Progenitor cell of endocrine pancreas (in vitro differentiated cells): ENCODE measurements around the gene PRMT7. TPM values are rescaled to one million over a fixed set of nuclear protein-coding genes. Genes with fewer than 3 reads are reported as not detected.
A peak's percentile ranks its signal among the peaks of the same experiment; 100 is the strongest.

Source experiments
- DNase-seq: peaks from one replicate; pipeline ENCODE4 v3.0.0; 2021; ENCODE audit warnings: low spot score; ENCODE audit not compliant: unreplicated experiment
- H3K27ac Mint-ChIP-seq: 2 replicates; pipeline ENCODE4 v1.8.0; 2021; ENCODE audit warnings: mild to moderate bottlenecking, moderate library complexity, mixed read lengths
- H3K27me3 Mint-ChIP-seq: 2 replicates; pipeline ENCODE4 v1.8.0; 2021; ENCODE audit warnings: mixed read lengths
- H3K36me3 Mint-ChIP-seq: 2 replicates; pipeline ENCODE4 v1.8.0; 2022; ENCODE audit warnings: mixed read lengths; ENCODE audit not compliant: insufficient read depth
- H3K4me1 Mint-ChIP-seq: 2 replicates; pipeline ENCODE4 v1.8.0; 2021; ENCODE audit warnings: low read depth, mixed read lengths
- H3K4me3 Mint-ChIP-seq: 2 replicates; pipeline ENCODE4 v1.8.0; 2021; ENCODE audit warnings: low read depth, mild to moderate bottlenecking, moderate library complexity, mixed read lengths
- H3K9me3 Mint-ChIP-seq: 2 replicates; pipeline ENCODE4 v1.8.0; 2021; ENCODE audit warnings: low read depth, mixed read lengths
- long read RNA-seq: library from polyadenylated mRNA; unstranded; transcript quantifications from one replicate; pipeline ENCODE4 v2.0.0, GENCODE V29; 2020
- total RNA-seq: library from RNA; stranded (reverse); gene quantifications from 2 replicates; pipeline ENCODE4 v1.2.1, GENCODE V29; 2021
- TF ChIP-seq, protein P1 (sequence below): fragments of 200-600 bp; sonication (generic); IDR thresholded peaks from one replicate; pipeline ENCODE4 v1.5.0; 2021; ENCODE audit warnings: antibody characterized with exemption, mild to moderate bottlenecking; ENCODE audit not compliant: unreplicated experiment

PRMT7 gene, protein sequence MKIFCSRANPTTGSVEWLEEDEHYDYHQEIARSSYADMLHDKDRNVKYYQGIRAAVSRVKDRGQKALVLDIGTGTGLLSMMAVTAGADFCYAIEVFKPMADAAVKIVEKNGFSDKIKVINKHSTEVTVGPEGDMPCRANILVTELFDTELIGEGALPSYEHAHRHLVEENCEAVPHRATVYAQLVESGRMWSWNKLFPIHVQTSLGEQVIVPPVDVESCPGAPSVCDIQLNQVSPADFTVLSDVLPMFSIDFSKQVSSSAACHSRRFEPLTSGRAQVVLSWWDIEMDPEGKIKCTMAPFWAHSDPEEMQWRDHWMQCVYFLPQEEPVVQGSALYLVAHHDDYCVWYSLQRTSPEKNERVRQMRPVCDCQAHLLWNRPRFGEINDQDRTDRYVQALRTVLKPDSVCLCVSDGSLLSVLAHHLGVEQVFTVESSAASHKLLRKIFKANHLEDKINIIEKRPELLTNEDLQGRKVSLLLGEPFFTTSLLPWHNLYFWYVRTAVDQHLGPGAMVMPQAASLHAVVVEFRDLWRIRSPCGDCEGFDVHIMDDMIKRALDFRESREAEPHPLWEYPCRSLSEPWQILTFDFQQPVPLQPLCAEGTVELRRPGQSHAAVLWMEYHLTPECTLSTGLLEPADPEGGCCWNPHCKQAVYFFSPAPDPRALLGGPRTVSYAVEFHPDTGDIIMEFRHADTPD
- total RNA-seq, result 60.0 and 70.5 TPM in 2 replicates
- long read RNA-seq, partial matches to known transcripts, result 22 of 155 reads
- long read RNA-seq, other reads (novel, unspliced or antisense), result 127 of 155 reads

DNA sequence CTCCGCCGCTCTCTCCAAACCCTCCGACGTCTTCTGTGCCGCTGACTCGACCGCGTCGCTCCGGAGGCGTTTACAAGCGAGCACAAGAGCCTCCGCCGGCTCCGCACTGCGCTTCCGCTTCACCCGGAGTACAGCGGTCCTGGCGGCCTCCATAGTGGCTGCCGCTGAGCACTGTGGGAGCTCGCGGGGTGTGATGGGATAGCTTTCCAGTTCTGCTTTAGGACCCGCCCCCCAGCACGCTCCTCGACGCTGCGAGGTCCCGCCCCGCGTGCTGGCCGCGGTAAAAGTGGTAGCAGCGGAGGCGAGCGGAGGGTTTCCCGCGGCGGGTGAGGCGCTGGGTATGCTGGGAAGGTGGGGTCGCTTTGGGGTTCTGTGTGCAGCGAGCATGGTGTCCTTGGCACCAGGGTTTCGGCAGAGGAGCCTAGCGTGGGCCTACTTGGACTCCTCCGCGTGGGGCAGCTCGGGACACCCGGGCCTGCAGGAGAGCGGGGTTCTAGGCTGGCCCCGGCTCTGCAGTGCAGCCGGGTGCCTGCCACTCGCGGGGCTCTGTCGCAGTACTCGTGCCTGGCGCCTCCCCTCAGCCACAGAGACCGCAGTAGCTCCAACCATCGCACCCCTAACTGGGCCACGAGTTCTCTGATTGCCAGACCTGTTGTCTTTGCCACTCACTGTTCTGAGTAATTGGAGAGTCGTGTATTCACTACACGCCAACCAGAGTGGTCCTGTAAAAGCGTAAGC is at the start of gene PRMT7, which contains the start of gene SLC7A6OS:
TSS of gene PRMT7 (plus strand) at position 246 of the 738 bp plus-strand sequence. CDS start 4,961 bp downstream, outside the sequence.
TSS of gene SLC7A6OS (minus strand) at position 173 of the 738 bp plus-strand sequence. CDS start at position 153, 20 bp downstream.
- no peaks in the 10 kb centered on the region for H3K9me3 Mint-ChIP-seq
- DNase-seq, result peak; percentile 78
- peak within 1 kb of the TSS; percentile 98 for H3K4me3 Mint-ChIP-seq
- peak within 1 kb of the TSS; percentile 98 for H3K27ac Mint-ChIP-seq
- peaks cover 12% of the 10 kb centered on the region for H3K36me3 Mint-ChIP-seq
- H3K27me3 Mint-ChIP-seq, result no peaks in the 10 kb centered on the region
- TF ChIP-seq, protein P1, sequence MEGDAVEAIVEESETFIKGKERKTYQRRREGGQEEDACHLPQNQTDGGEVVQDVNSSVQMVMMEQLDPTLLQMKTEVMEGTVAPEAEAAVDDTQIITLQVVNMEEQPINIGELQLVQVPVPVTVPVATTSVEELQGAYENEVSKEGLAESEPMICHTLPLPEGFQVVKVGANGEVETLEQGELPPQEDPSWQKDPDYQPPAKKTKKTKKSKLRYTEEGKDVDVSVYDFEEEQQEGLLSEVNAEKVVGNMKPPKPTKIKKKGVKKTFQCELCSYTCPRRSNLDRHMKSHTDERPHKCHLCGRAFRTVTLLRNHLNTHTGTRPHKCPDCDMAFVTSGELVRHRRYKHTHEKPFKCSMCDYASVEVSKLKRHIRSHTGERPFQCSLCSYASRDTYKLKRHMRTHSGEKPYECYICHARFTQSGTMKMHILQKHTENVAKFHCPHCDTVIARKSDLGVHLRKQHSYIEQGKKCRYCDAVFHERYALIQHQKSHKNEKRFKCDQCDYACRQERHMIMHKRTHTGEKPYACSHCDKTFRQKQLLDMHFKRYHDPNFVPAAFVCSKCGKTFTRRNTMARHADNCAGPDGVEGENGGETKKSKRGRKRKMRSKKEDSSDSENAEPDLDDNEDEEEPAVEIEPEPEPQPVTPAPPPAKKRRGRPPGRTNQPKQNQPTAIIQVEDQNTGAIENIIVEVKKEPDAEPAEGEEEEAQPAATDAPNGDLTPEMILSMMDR, result no peak
- H3K4me1 Mint-ChIP-seq, result peaks cover 21% of the 10 kb centered on the region

DNA sequence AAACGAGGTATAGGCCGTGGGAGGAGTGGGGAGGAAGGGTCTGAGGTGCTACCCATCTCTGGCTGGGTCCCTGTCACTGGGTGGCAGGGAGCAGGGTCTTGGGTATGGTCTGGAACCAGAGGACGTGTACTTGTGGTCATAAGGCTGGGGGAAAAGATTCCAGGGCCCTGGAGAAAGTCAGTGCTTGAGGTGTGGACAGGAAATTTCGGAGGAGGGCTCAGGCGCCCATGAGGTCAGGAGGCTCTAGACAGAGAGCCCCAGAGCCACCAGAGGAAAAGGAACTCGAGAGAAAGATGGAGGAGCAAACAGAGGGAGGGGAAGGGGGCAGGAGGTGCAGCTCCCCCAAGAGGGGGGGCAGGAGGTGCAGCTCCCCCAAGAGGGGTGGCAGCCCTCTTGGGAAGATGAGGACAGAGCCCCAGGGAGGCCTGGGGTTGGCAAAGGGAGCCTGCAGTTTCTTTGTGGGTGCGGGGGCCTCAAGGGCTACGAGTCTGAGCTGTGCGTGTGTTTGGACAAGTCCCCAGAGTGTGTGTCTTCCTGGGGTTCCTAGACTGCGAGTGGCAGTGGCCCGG is 47.2 kb upstream of the PRMT7 start:
- H3K9me3 Mint-ChIP-seq, result no peaks in the 10 kb centered on the region
- H3K36me3 Mint-ChIP-seq, result no peaks in the 10 kb centered on the region
- peak overlapping the region; percentile 93 for H3K27ac Mint-ChIP-seq
- peaks cover 22% of the 10 kb centered on the region for H3K27me3 Mint-ChIP-seq
- TF ChIP-seq, protein P1, result no peak
- H3K4me1 Mint-ChIP-seq, result peaks cover 10% of the 10 kb centered on the region
- DNase-seq, result no peak
- H3K4me3 Mint-ChIP-seq, result peak overlapping the region; percentile 83

DNA sequence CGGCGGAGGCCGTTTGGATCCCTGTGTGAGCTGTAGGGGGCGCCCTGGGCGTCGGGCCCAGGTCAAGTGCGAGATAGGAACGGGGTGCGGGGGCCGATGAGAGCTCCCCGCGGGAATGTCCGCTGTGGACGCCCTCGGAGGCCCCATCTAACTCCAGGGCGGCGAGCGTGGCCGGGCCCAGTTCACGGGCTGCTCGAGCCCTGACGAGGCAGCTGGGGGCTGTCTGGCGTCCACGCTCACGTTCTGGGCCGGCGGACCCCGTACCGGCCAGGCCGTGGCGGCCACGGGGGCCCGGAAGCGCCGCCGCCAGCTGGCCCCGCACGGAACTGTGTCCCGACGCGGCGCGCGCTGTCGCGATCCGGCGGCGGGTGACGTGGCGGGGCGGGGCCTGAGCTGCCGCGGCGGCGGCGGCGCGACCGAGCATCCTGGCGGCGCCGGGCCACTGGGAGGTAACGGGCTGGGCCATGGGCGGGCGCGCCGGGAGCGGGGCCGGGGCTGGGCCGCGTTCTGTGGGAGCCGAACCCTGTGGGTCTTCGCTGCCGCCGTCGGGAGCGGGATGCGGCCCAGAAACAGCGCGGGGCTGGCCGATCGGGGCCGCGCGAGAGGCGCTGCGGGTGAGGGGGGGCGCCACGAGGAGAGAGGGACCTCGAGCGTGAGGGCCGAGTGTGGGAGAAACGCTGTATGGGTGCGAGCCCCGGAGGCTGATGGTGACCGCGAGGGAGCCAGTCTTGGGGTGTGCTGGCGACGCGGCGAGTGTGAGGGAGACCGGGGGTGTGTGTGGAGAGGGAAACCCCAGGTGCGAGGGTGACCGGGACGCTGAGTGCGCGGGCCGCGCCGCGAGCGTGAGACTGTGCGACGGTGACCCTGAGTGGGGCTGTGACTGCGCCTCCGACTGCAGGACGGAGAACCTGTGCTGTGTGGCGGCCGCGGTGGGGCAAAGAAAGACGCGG is 46.4 kb upstream of the PRMT7 start, which contains the start of gene SLC7A6:
TSS of gene SLC7A6 (plus strand) at position 399 of the 950 bp plus-strand sequence. CDS start 10,201 bp downstream, outside the sequence.
- DNase-seq, result peak; percentile 59
- Mint-ChIP-seq H3K27ac (peak within 1 kb of the TSS; percentile 93), H3K4me1 (peaks cover 15% of the 10 kb centered on the region), H3K9me3 (no peaks in the 10 kb centered on the region), H3K36me3 (no peaks in the 10 kb centered on the region), H3K27me3 (peaks cover 22% of the 10 kb centered on the region), H3K4me3 (peak within 1 kb of the TSS; percentile 87)
- TF ChIP-seq, protein P1, result peak; percentile 82

DNA sequence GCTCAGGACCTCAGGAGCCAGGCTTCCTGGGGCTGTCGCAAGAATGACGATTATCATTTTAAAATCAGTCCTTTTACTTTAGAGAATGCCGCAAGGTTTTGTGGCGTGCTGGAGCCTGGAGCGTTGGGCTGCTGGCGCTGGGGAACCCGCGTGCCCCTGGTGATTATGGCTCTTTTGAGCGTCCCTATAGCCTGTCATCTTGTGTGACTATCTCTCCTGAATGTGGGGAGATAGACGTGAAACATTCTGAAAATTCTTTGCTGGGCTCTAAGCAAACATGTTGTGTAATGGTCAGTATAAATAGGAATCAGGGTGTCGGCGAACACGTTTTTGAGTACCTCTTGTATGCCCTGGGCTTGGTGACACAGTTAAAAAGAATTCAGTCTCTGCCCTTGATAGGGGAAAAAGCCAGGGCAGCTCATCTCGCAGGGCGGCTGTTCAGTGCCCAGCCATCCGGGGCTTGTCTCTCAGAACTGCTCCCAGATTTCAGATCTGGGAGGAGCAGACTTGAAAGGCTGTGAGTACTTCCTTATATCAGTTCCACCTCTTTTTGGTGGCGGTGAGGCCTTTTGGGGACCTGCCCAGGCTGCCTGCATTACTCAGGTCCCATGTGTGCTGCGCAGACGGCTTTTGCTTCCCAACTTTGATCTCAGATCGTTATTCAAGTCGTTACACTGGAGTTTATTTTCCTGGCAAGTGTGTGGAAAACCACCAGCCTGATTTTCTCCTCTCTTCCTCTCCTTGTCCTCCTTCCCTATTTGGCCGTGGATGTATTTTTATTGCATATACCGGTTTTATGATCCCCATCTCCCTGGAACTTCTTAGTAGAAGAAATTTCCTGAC is 45.5 kb upstream of the PRMT7 start:
- H3K27ac Mint-ChIP-seq, result peak overlapping the region; percentile 86
- TF ChIP-seq, protein P1, result no peak
- DNase-seq, result no peak
- no peaks in the 10 kb centered on the region for H3K36me3 Mint-ChIP-seq
- H3K4me3 Mint-ChIP-seq, result peak overlapping the region; percentile 87
- no peaks in the 10 kb centered on the region for H3K9me3 Mint-ChIP-seq
- H3K4me1 Mint-ChIP-seq, result peaks cover 15% of the 10 kb centered on the region
- H3K27me3 Mint-ChIP-seq, result peaks cover 22% of the 10 kb centered on the region
